Right renal cortex interstitium (tissue), 3 donors: Measurements from ENCODE around the gene PCDHGB6. TPM values are rescaled to one million over a fixed set of nuclear protein-coding genes. Genes with fewer than 3 reads are reported as not detected.
"Not testable (repeated sequence)": the region's sequence is repeated elsewhere in the genome, so short reads cannot be mapped to it uniquely, and the experiment has no call there.

Experiments used
- DNase-seq, 3 donors: peaks; one replicate each; pipeline ENCODE4 v3.0.0-alpha.2; 2013; ENCODE audit warnings: low read depth in 3 of 3, low spot score in 2 of 3
- polyA plus RNA-seq, 3 donors: library from polyadenylated mRNA; unstranded; fragments of 120-200 nt; gene quantifications; one replicate each; pipeline ENCODE4 v1.2.1, GENCODE V29; 2013; ENCODE audit not compliant: insufficient read length in 3 of 3

The PCDHGB6 gene
- polyA plus RNA-seq: 1 to 10 TPM; 6.6 to 8.2 (median 6.8) TPM

DNA sequence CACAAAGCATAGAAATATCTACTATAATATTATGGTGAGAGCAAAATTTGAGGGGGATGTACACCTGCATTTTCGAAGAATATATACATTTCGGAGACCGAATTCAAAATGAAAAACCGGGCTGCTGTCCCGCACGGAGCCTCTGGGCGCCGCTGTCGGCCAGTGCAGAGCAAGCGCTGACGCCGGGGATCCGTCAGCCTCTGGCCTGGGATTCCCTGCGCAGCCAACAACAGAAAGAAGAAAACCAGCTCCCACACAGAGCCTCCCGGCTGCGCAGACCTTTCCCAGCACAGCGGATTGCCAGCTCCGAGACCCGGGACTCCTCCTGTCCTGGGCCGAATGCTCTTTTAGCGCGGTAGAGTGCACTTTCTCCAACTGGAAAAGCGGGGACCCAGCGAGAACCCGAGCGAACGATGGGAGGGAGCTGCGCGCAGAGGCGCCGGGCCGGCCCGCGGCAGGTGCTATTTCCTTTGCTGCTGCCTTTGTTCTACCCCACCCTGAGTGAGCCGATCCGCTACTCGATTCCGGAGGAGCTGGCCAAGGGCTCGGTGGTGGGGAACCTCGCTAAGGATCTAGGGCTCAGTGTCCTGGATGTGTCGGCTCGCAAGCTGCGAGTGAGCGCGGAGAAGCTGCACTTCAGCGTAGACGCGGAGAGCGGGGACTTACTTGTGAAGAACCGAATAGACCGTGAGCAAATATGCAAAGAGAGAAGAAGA, at the start of gene PCDHGB6:
TSS of gene PCDHGB6 (plus strand) at position 232 of the 716 bp plus-strand sequence. CDS start at position 414, 182 bp downstream.
- DNase-seq: not testable (repeated sequence)

DNA sequence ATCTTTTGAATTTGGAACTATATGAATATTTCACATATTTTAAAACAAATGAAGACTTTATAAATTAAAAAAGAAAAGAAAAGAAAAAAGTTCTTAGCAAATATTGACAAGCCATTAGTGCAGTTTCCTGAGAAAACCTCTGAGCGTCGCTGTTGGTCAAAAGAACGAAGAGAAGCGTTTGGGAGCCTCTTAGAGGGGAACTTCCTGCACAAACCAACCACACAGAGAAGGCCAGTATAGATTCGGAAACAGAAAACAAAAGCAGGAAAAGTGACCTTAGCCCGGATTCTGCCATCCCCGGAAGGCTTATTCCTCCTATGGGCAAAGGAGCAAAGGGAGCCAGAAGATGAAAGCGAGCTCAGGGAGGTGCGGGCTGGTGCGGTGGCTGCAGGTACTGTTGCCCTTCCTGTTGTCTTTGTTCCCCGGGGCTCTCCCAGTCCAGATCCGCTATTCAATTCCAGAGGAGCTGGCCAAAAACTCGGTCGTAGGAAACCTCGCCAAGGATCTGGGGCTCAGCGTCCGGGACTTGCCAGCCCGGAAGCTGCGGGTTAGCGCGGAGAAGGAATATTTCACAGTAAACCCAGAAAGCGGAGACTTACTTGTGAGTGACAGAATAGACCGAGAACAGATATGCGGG, 47.9 kb upstream of the PCDHGB6 start, which contains the start of gene PCDHGB2:
TSS of gene PCDHGB2 (plus strand) at position 205 of the 637 bp plus-strand sequence. CDS start at position 347, 142 bp downstream.
- no peak for DNase-seq

DNA sequence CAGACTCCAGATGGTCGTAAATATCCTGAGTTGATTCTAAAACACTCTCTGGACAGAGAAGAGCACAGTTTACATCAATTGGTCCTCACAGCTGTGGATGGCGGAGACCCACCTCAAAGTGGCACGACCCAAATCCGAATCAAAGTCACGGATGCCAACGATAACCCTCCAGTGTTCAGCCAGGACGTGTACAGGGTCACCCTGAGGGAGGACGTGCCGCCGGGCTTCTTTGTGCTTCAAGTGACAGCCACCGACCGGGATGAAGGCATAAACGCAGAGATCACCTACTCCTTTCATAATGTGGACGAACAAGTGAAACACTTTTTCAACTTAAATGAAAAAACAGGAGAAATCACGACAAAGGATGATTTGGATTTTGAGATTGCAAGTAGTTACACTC, 47.1 kb upstream of the PCDHGB6 start:
- no peak for DNase-seq

- DNase-seq: no peak
These were observed 45.1 kb upstream of the PCDHGB6 start for GRCh38 chr5:141362719-141363118.

GRCh38 chr5:141363952-141364660, 43.7 kb upstream of the PCDHGB6 start, which contains the start of gene PCDHGA5:
PCDHGA5 (plus strand) TSS chr5:141364162; CDS start chr5:141364331, 169 bp downstream.
- DNase-seq: no peak

DNA sequence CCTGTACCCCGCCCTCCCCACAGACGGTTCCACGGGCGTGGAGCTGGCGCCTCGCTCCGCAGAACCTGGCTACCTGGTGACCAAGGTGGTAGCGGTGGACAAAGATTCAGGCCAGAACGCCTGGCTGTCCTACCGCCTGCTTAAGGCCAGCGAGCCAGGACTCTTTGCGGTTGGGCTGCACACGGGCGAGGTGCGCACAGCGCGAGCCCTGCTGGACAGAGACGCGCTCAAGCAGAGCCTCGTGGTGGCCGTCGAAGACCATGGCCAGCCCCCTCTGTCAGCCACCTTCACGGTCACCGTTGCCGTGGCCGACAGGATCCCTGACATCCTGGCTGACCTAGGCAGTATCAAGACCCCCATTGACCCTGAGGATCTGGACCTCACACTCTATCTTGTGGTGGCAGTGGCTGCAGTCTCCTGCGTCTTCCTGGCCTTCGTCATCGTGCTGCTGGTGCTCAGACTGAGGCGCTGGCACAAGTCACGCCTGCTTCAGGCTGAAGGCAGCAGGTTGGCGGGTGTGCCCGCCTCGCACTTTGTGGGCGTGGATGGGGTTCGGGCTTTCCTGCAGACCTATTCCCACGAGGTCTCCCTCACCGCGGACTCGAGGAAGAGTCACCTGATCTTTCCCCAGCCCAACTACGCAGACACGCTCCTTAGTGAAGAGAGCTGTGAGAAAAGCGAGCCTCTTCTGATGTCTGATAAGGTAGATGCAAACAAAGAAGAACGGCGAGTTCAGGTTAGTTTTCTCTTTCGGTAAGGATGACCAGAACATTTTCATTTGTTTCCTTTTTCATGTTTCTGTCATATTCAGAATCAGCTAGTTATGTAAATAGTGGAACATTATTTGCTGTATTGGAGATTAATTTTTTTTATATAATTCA, 41.6 kb upstream of the PCDHGB6 start:
- no peak for DNase-seq

GRCh38 chr5:141369994-141370848, 37.6 kb upstream of the PCDHGB6 start, which contains the start of gene PCDHGB3:
PCDHGB3 (plus strand) TSS chr5:141370242; CDS start chr5:141370395, 153 bp downstream.
- DNase-seq: no peak

GRCh38 chr5:141371572-141372475, 36.0 kb upstream of the PCDHGB6 start:
- DNase-seq: no peak

DNA sequence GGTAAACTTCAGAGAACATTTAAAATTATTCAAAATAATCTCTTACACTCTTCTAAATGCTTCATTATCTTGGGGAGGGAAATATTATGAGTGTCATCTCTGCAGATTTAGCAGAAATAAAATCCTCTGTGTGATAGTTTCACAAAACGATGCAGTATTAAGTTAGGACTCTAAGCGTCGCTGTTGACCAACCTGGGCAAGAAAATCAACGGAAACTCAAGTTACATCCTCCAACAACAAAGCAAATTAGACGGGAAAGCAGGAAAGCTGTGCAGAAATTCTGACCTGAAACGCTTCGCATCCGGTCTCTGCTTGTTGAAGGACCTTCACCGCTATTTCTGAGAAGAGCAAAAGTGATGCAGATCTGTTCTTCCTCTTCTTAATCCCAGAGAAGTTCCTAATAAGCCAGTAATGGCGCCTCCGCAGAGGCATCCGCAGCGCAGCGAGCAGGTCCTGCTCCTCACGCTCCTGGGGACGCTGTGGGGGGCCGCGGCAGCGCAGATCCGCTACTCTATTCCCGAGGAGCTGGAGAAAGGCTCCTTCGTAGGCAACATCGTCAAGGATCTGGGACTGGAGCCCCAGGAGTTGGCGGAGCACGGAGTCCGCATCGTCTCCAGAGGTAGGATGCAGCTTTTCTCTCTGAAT, 34.0 kb upstream of the PCDHGB6 start, which contains the start of gene PCDHGA6:
TSS of gene PCDHGA6 (plus strand) at position 219 of the 645 bp plus-strand sequence. CDS start at position 412, 193 bp downstream.
- no peak for DNase-seq

DNA sequence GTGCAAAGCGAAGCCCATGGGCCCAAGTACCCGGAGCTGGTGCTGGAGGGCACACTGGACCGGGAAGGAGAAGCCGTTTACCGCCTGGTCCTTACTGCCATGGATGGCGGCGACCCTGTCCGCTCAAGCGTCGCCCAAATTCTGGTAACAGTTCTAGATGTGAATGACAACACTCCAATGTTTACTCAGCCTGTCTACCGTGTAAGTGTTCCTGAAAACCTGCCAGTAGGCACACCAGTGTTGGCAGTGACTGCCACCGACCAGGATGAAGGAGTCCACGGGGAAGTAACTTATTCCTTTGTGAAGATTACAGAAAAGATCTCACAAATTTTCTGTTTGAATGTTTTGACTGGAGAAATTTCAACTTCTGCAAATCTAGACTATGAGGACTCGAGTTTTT, 33.2 kb upstream of the PCDHGB6 start:
- no peak for DNase-seq

DNA sequence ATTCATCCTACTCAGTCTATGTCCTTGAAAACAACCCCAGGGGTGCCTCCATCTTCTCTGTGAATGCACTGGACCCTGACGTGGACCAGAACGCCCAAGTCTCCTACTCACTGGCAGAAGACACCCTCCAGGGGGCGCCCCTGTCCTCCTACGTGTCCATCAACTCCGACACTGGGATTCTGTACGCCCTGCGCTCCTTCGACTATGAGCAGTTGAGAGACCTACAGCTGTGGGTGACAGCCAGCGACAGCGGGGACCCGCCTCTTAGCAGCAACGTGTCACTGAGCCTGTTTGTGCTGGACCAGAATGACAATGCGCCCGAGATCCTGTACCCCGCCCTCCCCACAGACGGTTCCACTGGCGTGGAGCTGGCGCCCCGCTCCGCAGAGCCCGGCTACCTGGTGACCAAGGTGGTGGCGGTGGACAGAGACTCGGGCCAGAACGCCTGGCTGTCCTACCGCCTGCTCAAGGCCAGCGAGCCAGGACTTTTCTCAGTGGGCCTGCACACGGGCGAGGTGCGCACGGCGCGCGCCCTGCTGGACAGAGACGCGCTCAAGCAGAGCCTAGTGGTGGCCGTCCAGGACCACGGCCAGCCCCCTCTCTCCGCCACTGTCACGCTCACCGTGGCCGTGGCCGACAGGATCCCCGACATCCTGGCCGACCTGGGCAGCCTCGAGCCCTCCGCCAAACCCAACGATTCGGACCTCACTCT, 32.2 kb upstream of the PCDHGB6 start:
- DNase-seq: not testable (repeated sequence)

DNA sequence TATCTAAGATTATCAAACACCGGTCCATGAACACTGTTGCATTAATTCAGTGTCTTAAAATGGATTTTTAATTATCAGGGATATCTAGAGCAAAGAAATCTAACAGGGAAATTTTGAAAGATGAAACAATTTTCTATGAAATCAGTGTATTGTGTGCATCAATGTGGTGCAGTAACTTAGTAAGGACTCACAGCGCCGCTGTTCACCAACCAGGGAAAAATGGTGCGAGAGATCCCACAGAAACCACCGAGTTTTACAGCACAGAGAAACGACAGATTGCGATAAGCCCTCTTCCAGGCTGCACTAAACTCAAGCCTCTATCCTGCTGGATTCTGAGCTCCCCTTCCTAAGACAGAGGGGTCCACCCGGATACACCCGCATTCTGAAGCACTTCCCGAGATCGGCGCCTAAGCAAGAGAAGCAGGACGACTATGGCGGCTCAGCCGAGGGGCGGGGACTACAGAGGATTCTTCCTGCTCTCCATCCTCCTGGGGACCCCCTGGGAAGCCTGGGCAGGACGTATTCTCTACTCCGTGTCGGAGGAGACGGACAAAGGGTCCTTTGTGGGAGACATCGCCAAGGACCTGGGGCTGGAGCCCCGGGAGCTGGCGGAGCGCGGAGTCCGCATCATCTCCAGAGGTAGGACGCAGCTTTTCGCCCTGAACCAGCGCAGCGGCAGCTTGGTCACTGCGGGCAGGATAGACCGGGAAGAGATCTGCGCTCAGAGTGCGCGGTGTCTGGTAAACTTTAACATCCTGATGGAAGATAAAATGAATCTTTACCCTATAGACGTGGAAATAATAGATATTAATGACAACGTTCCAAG, 25.1 kb upstream of the PCDHGB6 start, which contains the start of gene PCDHGA7:
TSS of gene PCDHGA7 (plus strand) at position 274 of the 826 bp plus-strand sequence. CDS start at position 432, 158 bp downstream.
- no peak for DNase-seq

DNA sequence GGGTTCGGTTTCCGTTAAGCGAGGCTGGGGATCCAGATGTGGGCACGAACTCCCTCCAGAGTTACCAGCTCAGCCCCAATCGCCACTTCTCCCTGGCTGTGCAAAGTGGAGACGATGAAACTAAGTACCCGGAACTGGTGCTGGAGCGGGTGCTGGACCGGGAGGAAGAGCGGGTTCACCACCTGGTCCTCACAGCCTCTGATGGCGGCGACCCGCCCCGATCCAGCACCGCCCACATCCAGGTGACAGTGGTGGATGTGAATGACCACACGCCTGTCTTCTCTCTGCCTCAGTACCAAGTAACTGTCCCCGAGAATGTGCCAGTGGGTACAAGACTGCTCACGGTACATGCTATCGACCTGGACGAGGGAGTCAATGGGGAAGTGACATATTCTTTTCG, 24.5 kb upstream of the PCDHGB6 start:
- no peak for DNase-seq

DNA sequence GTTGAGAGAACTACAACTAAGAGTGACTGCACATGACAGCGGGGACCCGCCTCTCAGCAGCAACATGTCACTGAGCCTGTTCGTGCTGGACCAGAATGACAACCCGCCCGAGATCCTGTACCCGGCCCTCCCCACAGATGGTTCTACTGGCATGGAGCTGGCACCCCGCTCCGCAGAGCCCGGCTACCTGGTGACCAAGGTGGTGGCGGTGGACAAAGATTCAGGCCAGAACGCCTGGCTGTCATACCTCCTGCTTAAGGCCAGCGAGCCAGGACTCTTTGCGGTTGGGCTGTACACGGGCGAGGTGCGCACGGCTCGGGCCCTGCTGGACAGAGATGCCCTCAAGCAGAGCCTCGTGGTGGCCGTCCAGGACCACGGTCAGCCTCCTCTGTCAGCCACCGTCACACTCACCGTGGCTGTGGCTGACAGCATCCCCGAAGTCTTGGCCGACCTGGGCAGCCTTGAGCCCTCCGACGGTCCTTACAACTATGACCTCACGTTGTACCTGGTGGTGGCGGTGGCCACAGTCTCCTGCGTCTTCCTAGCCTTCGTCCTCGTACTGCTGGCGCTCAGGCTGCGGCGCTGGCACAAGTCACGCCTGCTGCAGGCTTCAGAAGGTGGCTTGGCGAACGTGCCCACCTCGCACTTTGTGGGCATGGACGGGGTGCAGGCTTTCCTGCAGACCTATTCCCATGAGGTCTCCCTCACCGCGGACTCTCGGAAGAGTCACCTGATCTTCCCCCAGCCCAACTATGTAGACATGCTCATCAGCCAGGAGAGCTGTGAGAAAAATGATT, 23.2 kb upstream of the PCDHGB6 start:
- no peak for DNase-seq
